HG02571 (cell line): ENCODE results near the gene TSEN2.

Experiments used
- ATAC-seq: cut with Tn5 transposase; IDR thresholded peaks from one replicate; pipeline ENCODE4 v1.9.1; 2021; ENCODE audit warnings: mild to moderate bottlenecking, moderate library complexity; ENCODE audit not compliant: unreplicated experiment

Gene TSEN2

GRCh38 chr3:12582730-12583129, 98.5 kb downstream of the TSEN2 start:
- ATAC-seq, result no peak
